ENCODE results near the gene ERN1.

- TF ChIP-seq POLR2AphosphoS5 (IDR thresholded peaks at IDR 0.05; ENCODE audit: borderline replicate concordance, low read depth, low read length) (no peak), EZH2 (IDR thresholded peaks at IDR 0.05) (no peak), FOXP2 (optimal IDR thresholded peaks at IDR 0.05; ENCODE audit: control extremely low read depth, extremely low read length, insufficient read depth) (no peak)
Measured at GRCh38 chr17:64073771-64074703, 55.9 kb downstream of the ERN1 start.
